GM19025 (cell line): Measurements from ENCODE around the gene TM4SF5.

Experiments
- ATAC-seq: cut with Tn5 transposase; IDR thresholded peaks from one replicate; pipeline ENCODE4 v1.9.1; 2021; ENCODE audit warnings: mild to moderate bottlenecking, low read depth, moderate library complexity; ENCODE audit not compliant: unreplicated experiment

The TM4SF5 gene

GRCh38 chr17:4771519-4772234 is at the start of gene TM4SF5:
TSS of gene TM4SF5 (plus strand) at chr17:4771886. CDS start at chr17:4771923, 37 bp downstream.
- ATAC-seq = no peak

DNA sequence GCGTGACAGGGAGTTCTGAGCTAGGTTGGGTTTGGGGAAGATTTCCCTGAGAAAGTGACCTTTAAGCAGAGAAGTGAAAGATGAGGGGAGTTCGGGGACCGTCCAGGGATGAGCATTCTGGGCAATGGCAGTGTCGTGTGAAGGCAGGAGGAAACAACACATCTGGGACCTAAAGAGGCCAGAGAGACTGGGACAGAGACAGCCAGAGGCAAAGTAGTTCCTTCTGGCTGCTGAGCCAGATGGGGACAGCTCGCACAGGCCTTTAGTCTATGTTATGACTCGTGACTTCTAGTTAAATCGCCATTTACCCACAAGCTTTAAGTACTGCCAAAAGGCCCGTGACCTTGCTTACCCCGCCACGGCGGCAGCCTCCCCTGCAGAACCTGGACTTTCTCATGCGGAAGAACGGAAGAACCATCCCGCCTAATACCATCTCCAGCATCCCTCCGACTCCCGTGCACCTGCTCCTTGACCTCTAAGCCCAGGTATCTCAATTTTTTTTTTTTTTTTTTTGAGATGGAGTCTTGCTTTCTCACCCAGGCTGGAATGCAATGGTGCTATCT is 48.9 kb upstream of the TM4SF5 start:
- no peak for ATAC-seq

DNA sequence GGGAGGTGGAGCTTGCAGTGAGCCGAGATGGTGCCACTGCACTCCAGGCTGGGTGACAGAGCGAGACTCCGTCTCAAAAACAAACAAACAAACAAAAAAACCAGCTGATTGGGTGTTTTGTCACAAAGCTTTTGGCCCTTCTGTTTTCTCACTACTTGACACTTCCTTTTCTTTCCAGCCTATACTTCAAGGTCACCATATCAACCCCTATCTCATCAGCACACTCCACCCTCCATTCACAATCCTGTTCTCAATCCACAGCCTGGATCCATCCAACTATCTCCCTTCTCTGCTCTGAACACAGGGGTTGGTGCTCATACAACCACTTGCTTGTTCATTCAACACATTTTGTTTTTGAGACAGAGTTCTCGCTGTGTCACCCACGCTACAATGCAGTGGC is 47.0 kb upstream of the TM4SF5 start:
- no peak for ATAC-seq

DNA sequence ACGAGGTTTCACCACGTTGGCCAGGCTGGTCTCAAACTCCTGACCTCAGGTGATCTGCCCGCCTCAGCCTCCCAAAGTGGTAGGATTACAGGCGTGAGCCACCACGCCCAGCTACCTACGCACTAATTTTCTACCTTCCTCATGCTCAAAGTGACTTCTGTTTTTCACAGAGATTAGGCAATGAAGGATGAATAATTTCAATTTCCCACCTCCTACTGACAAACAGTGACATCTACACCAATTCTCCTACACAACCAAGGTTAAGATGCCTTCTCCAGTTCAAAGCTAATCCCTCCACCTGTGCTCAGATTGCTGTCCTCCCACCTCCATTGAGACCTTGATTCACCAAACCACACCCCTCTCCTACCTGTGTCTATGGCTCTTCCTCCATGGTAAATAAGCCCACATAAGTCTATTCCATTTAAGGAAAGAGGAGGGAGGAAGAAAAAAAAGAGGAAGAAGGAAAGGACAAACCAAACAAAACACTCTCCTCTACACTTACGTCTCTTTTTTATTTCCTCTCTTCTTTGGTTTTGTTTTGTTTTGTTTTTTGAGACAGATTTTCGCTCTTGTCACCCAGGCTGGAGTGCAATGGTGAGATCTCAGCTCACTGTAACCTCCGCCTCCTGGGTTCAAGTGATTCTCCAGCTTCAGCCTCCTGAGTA is 45.9 kb upstream of the TM4SF5 start:
- ATAC-seq = no peak

GRCh38 chr17:4728124-4728523 is 43.6 kb upstream of the TM4SF5 start:
- no peak for ATAC-seq

DNA sequence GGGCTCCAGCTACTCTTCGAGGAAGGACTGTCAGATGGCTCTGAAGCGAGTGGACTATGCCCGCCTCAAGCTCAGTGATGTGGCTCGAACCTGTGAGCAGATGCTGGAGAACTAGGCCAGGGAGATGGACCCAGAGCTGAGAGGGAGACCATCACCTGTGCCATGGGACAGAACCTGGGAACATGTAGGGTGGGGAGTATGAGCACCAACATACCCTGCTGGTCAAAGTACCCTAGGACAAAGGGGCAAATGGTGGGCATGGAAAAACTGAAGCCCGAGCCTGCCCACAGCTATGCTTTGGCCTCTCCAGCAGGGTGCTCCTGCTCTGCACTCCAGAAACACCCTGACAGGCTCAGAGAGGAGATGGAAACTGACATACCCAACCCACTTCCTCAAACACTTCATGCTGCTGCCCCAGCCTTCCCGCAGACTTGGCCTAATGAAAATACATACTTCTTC is 38.6 kb upstream of the TM4SF5 start:
- ATAC-seq = no peak

GRCh38 chr17:4734857-4735475 is 36.7 kb upstream of the TM4SF5 start:
- ATAC-seq = no peak

DNA sequence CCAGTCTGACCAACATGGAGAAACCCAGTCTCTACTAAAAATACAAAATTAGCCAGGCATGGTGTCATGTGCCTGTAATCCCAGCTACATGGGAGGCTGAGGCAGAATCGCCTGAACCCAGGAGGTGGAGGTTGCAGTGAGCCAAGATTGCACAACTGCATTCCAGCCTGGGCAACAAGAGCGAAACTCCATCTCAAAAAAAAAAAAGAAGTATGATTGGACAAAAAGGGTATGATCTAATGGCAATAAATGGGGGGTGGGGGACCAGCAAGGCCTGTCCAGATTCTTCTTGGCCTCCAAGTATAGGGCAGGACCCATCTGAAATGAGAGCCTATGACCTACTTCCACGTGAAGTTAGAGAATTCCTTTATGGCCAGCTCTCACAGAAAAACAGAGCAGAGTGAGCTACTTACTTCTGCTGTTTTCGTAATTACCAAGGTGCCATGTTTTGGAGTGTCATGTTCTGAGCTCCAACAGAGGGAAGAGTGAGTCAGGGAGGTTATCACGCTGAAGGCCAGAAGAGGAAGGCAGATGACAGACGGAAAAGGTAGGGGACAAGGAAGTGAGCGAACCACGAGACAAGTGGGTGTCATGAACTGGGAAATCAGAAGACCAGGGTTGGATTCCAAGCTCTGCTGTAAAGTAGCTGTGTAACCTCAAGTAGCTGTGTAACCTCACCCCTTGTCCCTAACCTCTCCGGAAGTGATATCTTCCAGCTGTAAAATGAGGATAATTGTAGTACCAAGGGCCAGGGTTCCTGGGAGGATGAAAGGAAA is 35.6 kb upstream of the TM4SF5 start:
- ATAC-seq = no peak

DNA sequence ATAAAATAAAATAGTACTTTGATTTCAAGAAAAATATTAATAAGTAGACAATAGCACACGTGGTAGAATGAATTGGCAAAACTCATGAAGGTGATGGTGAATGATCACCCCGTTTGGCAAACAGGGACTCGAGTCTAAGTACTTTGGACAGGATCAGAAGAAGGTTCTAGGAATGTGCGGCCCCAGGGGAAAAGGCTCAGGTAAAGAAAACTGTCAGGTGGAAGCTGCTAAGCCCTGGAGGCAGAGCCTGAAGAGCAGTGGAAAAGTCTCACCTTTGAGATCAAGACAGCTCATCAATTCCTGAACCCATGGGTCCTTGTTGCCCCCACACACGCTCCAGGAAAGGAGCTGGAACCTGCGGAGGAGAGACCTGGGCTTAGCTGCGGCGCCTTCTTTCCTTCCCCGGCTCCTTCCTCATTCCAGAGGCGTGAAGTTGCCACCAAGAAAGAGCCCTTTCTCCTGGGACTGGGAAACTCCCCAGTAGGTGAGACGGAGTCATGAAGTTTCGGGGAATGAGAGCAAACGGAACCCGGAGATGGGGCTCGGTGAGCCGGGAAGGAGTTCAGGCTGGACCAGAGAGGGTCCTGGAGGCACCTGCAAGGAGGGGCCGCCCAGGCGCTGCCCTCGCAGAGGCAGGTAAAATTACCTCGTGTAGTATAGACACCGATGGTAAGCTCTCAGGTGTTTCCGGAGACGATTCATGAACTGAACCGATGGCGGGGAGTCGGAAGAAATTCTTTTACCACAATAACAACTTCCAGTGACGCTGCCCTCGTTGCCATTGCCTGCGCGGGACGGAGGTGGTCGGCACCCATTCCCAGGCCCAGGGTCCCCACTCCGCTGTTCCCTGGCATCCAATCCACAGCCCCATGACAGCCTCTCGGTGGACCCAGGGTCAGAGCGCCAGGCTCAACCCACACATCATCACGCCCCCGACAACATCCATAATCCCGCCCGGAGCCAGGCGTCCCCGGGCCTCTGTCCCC is 33.3 kb upstream of the TM4SF5 start:
- no peak for ATAC-seq

DNA sequence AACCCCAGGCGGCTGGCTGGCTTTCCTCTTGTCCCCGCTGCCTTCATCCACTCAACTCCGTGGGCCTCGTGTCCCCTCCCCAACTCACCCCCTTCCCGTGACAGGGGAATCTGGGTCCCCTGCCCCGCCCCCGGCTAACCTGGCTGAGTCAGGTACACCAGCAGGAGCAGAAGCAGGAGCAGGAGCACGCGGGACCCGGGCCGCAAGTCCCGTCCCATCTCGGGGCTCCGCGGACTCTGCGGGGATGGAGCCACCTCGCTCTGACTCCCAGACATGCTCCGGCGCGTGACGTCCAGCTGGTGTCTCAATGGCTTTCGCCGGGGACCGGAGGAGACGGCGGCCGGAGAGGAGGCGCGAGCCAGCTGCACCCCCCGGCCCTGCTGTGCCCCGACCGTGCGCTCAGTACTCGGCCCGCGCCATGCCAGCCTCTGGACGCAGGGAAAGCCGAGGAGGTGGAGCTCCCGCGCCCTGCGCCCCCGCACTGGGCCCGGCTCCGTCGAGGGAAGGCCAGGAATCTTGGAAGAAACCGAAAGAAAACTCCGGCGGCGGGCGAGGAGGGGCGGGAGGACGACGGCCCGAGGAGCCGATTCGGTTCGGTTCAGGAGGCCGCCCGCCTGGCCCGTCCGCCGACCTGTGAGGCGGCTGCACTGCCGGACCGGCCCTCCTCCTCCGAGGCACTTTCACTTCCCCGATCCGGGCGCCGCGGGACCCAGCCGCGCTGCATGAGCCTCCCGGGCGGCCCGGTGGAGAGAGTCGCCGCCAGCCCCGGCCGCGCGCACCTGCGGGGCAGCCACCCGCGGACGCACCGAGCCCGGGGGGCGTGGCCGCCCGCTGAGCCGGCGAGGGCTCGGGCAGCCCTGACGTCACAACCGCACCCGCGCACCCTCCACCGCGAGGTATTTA is 32.3 kb upstream of the TM4SF5 start, which contains the start of the genes CXCL16 and ZMYND15:
TSS of gene CXCL16 (minus strand) at position 807 of the 903 bp plus-strand sequence. CDS start at position 218, 589 bp downstream.
TSS of gene ZMYND15 (plus strand) at position 712 of the 903 bp plus-strand sequence. CDS start 716 bp downstream, outside the sequence.
- ATAC-seq = no peak

- no peak for ATAC-seq
Observed at GRCh38 chr17:4740025-4740351, 31.7 kb upstream of the TM4SF5 start.

DNA sequence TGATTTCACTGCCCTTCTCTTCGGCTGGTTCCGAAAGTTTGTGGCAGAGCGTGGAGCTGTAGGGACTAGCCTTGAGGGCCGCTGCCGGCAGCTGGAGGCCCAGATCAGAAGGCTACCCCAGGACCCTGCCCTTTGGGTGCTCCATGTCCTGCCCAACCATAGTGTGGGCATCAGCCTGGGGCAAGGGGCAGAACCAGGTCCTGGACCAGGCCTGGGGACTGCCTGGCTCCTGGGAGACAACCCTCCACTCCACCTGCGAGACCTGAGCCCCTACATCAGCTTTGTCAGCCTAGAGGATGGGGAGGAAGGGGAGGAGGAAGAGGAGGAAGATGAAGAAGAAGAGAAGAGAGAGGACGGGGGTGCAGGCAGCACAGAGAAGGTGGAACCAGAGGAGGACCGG is 31.1 kb upstream of the TM4SF5 start:
- no peak for ATAC-seq

DNA sequence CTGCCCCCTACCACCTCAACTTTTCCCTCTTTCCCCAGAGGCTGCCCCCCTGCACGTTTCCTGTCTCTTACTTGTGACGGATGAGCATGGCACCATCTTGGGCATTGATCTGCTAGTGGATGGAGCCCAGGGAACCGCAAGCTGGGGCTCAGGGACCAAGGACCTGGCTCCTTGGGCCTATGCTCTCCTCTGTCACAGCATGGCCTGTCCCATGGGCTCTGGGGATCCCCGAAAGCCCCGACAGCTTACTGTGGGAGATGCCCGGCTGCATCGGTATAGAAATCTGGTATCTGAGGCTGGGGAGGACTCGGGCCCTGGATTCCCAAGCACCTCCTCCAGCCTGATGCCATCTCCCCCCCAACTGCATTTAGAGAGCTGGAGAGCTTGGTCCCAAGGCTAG is 30.1 kb upstream of the TM4SF5 start:
- ATAC-seq = no peak

GRCh38 chr17:4742133-4742532 is 29.6 kb upstream of the TM4SF5 start:
- ATAC-seq = no peak

DNA sequence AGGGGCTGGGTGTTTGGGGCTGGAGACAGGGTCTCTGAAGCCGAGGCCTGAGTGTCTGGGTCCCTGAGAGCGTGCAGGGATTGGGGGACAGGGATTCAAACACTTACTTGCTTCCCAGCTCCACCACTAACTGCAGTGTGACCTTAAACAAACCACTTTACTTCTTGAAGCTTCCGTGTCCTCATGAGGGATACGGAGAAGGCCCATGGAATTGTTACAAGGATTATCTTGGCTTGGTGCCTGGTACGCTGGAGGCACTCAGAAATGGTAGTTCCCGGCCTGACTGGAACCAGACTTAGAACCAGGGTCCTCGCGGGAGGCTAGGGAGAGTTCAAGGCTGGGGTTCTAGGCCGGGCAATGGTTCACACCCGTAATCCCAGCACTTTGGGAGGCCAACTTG is 29.1 kb upstream of the TM4SF5 start:
- ATAC-seq = no peak

DNA sequence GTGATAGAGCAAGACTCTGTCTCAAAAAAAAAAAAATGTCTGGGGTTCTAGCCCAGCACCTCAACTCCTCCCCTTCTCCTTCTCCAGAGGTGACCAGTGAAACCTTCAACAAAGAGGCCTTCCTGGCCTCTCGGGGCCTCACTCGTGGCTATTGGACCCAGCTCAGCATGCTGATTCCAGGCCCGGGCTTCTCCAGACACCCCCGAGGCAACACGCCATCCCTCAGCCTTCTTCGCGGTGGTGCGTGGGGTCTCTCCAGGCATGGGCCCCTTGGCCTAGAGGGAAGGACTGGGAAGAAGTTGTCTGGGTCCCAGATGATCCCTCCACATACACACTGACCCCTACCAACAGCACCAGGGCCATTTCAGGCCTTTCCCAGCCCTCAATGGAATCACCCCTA is 28.5 kb upstream of the TM4SF5 start:
- no peak for ATAC-seq

GRCh38 chr17:4743898-4744297 is 27.8 kb upstream of the TM4SF5 start:
- ATAC-seq = no peak
